GM13977 (cell line): Measurements from ENCODE around the gene RING1.

Experiments used
- DNase-seq: peaks from one replicate; pipeline ENCODE4 v3.0.0; 2012; ENCODE audit warnings: low spot score
- in situ Hi-C: fragments of 300-500 bp; cut with MboI; formaldehyde crosslinking; loops from one replicate; pipeline ENCODE4 v1.12.0; 2022; ENCODE audit warnings: low sequenced_read_pairs, low pct_unique_long_range_greater_than_20kb, mixed read lengths, inconsistent platforms; ENCODE audit not compliant: unreplicated experiment
- TF ChIP-seq, protein P1 (sequence below): IDR thresholded peaks from 2 replicates; pipeline ENCODE4 v1.5.1; 2012; ENCODE audit warnings: mild to moderate bottlenecking, control low read depth; ENCODE audit not compliant: insufficient read depth; ENCODE audit errors: extremely low read depth, missing control alignments

Gene RING1

DNA sequence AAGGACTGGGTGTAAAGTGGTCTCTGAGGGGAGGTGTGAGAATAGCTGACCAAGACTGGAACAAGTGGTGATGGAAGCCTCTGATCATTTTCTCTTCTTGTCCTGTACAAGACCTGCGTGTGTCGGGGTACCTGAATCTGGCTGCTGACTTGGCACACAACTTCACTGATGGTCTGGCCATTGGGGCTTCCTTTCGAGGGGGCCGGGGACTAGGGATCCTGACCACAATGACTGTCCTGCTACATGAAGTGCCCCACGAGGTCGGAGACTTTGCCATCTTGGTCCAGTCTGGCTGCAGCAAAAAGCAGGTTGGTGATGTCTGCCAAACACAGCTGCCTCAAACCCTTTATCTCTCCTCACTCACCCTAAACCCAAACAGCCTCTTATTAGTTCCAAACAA lies 5.5 kb upstream of the RING1 start:
- in situ Hi-C loops: no loop called here
- TF ChIP-seq, protein P1, sequence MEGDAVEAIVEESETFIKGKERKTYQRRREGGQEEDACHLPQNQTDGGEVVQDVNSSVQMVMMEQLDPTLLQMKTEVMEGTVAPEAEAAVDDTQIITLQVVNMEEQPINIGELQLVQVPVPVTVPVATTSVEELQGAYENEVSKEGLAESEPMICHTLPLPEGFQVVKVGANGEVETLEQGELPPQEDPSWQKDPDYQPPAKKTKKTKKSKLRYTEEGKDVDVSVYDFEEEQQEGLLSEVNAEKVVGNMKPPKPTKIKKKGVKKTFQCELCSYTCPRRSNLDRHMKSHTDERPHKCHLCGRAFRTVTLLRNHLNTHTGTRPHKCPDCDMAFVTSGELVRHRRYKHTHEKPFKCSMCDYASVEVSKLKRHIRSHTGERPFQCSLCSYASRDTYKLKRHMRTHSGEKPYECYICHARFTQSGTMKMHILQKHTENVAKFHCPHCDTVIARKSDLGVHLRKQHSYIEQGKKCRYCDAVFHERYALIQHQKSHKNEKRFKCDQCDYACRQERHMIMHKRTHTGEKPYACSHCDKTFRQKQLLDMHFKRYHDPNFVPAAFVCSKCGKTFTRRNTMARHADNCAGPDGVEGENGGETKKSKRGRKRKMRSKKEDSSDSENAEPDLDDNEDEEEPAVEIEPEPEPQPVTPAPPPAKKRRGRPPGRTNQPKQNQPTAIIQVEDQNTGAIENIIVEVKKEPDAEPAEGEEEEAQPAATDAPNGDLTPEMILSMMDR: no peak
- DNase-seq: no peak

DNA sequence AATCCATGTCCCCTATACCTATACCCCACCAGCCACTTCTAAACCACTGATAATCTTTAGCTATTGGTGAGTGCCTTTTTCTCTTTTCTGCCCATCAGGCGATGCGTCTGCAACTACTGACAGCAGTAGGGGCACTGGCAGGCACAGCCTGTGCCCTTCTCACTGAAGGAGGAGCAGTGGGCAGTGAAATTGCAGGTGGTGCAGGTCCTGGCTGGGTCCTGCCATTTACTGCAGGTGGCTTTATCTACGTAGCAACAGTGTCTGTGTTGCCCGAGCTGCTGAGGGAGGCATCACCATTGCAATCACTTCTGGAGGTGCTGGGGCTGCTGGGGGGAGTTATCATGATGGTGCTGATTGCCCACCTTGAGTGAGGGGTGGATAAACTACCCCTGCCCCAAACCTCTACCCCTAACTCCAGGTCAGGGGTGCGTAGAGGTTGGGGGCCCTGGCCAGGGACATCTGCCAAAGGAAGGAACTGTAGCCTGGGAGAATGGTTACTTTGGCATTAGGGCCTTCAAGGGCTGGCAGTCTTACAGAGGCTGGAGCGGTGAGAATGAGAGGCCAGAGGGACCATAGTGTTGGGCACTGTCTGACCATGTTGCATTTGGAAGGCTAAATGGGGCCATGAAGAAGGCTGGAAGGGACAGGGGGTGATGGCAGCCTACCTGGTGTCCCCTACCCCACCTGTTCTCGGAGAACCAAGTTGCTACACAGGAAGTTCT lies 4.7 kb upstream of the RING1 start:
- TF ChIP-seq, protein P1: no peak
- in situ Hi-C loops: no loop called here
- no peak for DNase-seq

DNA sequence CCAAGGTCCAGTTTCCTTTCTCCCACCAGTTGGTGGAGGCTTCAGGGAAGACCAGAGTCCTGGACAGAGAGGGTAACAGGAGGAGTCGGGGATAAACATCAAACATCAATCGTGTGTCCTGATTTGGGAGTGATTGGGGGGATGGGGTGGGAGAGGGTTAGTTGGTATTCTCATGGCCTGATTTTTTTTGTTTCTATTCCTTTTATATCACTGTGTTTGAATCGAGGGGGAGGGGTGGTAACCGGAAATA lies 4.2 kb upstream of the RING1 start:
- in situ Hi-C loops: no loop called here
- no peak for DNase-seq

DNA sequence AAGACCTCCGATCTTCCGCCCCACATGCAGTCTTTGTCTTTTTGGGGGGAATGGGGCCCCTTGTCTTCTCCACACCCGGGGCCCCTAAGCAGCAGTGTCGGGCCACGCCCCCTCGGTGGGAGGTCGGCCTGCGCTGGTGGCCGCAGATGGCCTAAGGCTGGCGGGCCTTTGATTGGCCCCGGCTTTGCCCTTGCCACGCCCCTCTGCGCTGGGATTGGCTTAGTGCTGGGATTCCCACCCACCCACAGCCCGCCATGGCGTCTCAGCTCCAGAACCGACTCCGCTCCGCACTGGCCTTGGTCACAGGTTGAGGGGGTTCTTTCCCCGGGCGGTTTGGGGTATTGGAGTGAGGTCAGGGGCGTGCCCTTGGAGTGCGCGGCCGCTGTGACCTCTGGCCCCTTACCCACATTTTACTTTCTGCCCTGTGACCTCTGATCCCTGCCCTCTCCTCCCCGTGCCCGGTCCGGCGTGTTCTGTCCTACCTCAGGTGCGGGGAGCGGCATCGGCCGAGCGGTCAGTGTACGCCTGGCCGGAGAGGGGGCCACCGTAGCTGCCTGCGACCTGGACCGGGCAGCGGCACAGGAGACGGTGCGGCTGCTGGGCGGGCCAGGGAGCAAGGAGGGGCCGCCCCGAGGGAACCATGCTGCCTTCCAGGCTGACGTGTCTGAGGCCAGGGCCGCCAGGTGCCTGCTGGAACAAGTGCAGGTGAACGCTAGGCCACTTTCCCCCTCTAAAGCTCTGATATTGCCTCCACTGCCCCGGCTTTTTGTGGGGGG lies 3.7 kb upstream of the RING1 start, which contains the start of gene HSD17B8:
Gene HSD17B8 (plus strand): TSS at position 241 of the 776 bp plus-strand sequence. CDS start 14 bp downstream, at position 255.
- peak; percentile 96 for DNase-seq
- TF ChIP-seq, protein P1: no peak
- in situ Hi-C loops: no loop called here

More for the DNA sequence above, 4.2 kb upstream of the RING1 start:
- TF ChIP-seq, protein P1: no peak

DNA sequence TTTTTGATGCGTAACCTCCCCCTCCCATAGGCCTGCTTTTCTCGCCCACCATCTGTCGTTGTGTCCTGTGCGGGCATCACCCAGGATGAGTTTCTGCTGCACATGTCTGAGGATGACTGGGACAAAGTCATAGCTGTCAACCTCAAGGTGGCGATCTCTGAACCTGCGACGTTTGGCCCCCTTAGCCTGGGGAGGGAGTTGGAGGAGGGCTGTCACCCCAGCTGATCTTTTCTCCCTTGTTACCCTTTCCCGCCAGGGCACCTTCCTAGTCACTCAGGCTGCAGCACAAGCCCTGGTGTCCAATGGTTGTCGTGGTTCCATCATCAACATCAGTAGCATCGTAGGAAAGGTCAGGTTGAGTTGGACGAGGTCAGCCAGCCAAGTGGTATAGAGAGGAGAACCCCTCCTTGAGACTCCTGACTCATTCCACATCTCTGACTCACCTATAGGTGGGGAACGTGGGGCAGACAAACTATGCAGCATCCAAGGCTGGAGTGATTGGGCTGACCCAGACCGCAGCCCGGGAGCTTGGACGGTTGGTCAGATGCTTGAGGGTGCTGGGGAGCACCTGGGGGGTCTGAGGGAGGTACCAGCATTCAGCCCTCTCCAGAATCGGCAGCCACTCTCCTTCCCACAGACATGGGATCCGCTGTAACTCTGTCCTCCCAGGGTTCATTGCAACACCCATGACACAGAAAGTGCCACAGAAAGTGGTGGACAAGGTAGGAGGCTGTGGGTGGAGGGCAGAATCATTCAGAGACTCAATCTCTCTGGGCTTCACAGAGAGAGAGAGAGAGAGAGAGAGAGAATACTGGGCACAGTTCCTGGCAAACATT lies 2.9 kb upstream of the RING1 start:
- DNase-seq: peak; percentile 53
- in situ Hi-C loops: no loop called here
- TF ChIP-seq, protein P1: peak; percentile 46

DNA sequence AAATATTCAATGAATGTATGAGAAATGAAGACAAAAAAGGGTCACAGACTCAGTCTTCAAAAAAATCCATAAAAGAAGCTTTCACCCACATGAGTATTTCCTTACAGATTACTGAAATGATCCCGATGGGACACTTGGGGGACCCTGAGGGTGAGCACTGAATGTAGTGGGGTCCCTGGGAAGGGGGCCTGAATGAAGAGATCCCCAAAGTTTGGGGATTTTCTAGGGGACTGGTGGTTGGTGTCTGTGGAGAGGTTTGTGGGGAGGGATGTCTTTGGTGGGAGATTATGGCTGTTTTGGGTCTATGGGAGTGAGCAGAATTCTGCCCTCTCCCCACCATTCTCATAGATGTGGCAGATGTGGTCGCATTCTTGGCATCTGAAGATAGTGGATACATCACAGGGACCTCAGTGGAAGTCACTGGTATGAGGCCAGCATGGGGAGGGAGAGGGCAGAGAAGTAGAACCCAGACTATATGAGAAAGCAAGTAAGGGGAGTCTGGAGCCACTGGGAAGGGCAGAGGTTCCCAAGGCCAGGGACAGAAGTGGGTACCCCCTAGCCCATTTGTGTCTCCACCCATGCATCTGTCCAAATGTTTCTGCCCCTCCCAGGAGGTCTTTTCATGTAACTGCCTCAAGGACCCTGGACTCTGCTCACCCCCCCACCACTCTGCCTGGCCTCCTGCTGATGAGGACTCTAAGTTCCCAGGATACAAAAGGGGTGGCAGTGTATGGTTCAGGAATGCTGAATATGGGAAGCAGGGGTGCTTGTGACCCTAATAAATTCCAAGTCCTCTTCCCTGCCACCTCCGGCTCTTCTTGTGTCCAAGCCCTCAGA lies 2.1 kb upstream of the RING1 start:
- in situ Hi-C loops: no loop called here
- TF ChIP-seq, protein P1: no peak
- DNase-seq: no peak
